HepG2 (cell line): ENCODE results near the gene ZNF74. TPM values are rescaled to one million over a fixed set of nuclear protein-coding genes. Genes with fewer than 3 reads are reported as not detected.

Experiments used
- ARNT2 ChIP-seq: sonication (generic); formaldehyde crosslinking; IDR thresholded peaks from 2 replicates; pipeline ENCODE4 v1.8.0; 2022; ENCODE audit warnings: mild to moderate bottlenecking, low read depth, missing genetic modification reagents, moderate library complexity
- HDAC1 ChIP-seq: sonication (generic); formaldehyde crosslinking; IDR thresholded peaks from 2 replicates; pipeline ENCODE4 v1.5.1; 2020; ENCODE audit warnings: mild to moderate bottlenecking, missing genetic modification reagents
- KDM2A ChIP-seq: sonication (generic); formaldehyde crosslinking; IDR thresholded peaks from 2 replicates; pipeline ENCODE4 v1.4.0; 2020; ENCODE audit warnings: low read depth, missing genetic modification reagents, borderline replicate concordance
- MYPOP ChIP-seq: sonication (generic); formaldehyde crosslinking; IDR thresholded peaks from 2 replicates; pipeline ENCODE4 v1.8.1; 2023; ENCODE audit warnings: mild to moderate bottlenecking, moderate library complexity, missing genetic modification reagents
- PAX8 ChIP-seq: sonication (generic); formaldehyde crosslinking; IDR thresholded peaks from 2 replicates; pipeline ENCODE4 v1.8.0; 2022; ENCODE audit warnings: mild to moderate bottlenecking, missing genetic modification reagents, borderline replicate concordance
- REST ChIP-seq, 2 experiments: IDR thresholded peaks; 2 replicates each; pipeline ENCODE4 v1.6.1; 2011 to 2012; ENCODE audit warnings: low read length in 2 of 2, borderline replicate concordance in 1 of 2, low read depth in 1 of 2, mild to moderate bottlenecking in 1 of 2, moderate library complexity in 1 of 2
- SCMH1 ChIP-seq: sonication (generic); formaldehyde crosslinking; IDR thresholded peaks from 2 replicates; pipeline ENCODE4 v1.9.0; 2021; ENCODE audit warnings: missing genetic modification reagents, mild to moderate bottlenecking, borderline replicate concordance
- SRSF4 ChIP-seq: fragments of 200-400 bp; formaldehyde crosslinking; IDR thresholded peaks from one replicate; pipeline ENCODE4 v1.6.1; 2018; ENCODE audit warnings: mild to moderate bottlenecking, low read depth, low read length, moderate library complexity; ENCODE audit not compliant: poor library complexity, severe bottlenecking
- TRIM24 ChIP-seq: sonication (generic); formaldehyde crosslinking; IDR thresholded peaks from 2 replicates; pipeline ENCODE4 v1.8.0; 2022; ENCODE audit warnings: mild to moderate bottlenecking, missing genetic modification reagents
- ZIK1 ChIP-seq: sonication (generic); formaldehyde crosslinking; IDR thresholded peaks from 2 replicates; pipeline ENCODE4 v1.5.0; 2020; ENCODE audit warnings: mild to moderate bottlenecking, low read depth, missing genetic modification reagents, borderline replicate concordance
- ZNF326 ChIP-seq: sonication (generic); formaldehyde crosslinking; IDR thresholded peaks from 2 replicates; pipeline ENCODE4 v1.4.0; 2020; ENCODE audit warnings: missing genetic modification reagents, borderline replicate concordance
- ZNF704 ChIP-seq: sonication (generic); formaldehyde crosslinking; IDR thresholded peaks from 2 replicates; pipeline ENCODE4 v1.8.1; 2023; ENCODE audit warnings: mild to moderate bottlenecking, inconsistent platforms, moderate library complexity, missing genetic modification reagents, borderline replicate concordance
- ZNF784 ChIP-seq: sonication (generic); formaldehyde crosslinking; IDR thresholded peaks from 2 replicates; pipeline ENCODE4 v1.5.1; 2020; ENCODE audit warnings: missing genetic modification reagents, mild to moderate bottlenecking, borderline replicate concordance
- polyA plus RNA-seq, 8 experiments: library from polyadenylated mRNA; depleted of rRNA in 3 of 8; stranded (reverse) in 7 of 8; unstranded in 1 of 8; fragments of >200 nt; fragmentation: Illumina TruSeq in 4 of 8; extraction: Trizol in 4 of 8; gene quantifications; 2 replicates each; pipeline versions ENCODE4 v1.2.1 to v1.2.3, GENCODE V29; 2011 to 2016; ENCODE audit warnings: low read depth in 4 of 8, missing spikeins in 1 of 8, mixed read lengths in 1 of 8; ENCODE audit not compliant: insufficient read depth in 1 of 8
- total RNA-seq, 5 experiments: library from RNA; depleted of rRNA; stranded (reverse); fragments of >200 nt; fragmentation: Illumina TruSeq; extraction: Trizol; gene quantifications; 2 replicates each; pipeline ENCODE4 v1.2.3, GENCODE V29; 2016; ENCODE audit warnings: low read depth in 1 of 5
- TF ChIP-seq, protein P1 (sequence below): sonication (generic); formaldehyde crosslinking; IDR thresholded peaks from 2 replicates; pipeline ENCODE4 v1.4.0; 2020; ENCODE audit warnings: missing genetic modification reagents, mild to moderate bottlenecking, borderline replicate concordance
- TF ChIP-seq, protein P2 (sequence below): sonication (generic); formaldehyde crosslinking; IDR thresholded peaks from 2 replicates; pipeline ENCODE4 v1.9.0; 2022; ENCODE audit warnings: missing genetic modification reagents, mild to moderate bottlenecking, borderline replicate concordance

The ZNF74 gene
- total and polyA plus RNA-seq, 2 of the 13 experiments (the other 11 are each of a cell fraction or from before 2014, with no cell fraction given): 6.3 to 9.1 TPM

DNA sequence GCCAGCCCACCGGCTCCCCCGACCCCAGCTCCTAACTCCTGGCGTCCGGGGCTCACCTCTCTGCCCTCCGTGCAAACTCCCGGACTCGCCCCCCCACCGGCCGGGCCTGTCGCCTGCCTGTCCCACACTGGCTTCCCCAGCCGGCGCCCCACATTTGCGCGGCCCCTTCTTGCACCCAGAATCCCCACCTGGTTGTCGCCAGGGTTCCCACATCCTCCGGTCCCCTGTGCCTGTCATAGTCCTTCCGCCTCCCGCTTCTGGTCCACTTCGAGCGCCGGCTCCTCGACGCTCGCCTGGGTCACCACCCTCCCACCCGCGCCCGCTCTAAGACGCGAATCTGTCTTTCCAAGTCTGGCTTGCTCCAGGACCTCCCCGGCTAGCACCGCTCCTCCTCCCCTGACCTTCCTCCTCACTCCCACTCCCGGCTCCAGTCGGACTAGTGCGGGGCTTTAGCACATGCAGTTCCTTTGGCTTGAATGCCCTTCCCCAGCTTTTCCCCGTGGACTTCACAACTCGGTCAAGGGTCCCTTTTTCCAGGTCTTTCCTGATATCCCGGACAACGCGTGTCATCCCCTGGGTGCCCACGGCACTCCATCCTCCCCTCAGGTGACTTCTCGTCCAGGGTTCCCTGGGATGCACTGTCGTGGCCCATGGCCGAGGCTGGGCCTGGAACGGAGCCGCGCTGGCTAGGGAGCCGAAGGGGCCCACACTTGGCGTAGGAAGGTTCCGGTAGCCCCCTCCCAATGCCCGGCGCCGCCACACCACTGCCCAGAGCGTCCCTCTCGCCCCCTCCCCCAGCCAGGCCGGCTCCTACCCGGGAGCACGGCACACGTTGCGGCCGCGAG lies 43.0 kb downstream of the ZNF74 start (continued):
- TF ChIP-seq TRIM24 (CRISPR knock-in tag): no peak
- TF ChIP-seq, protein P1, sequence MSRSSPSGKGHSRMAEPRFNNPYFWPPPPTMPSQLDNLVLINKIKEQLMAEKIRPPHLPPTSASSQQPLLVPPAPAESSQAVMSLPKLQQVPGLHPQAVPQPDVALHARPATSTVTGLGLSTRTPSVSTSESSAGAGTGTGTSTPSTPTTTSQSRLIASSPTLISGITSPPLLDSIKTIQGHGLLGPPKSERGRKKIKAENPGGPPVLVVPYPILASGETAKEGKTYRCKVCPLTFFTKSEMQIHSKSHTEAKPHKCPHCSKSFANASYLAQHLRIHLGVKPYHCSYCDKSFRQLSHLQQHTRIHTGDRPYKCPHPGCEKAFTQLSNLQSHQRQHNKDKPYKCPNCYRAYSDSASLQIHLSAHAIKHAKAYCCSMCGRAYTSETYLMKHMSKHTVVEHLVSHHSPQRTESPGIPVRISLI (CRISPR knock-in tag): no peak
- no peak for TF ChIP-seq REST (IDR thresholded peaks at IDR 0.05; ENCODE audit: borderline replicate concordance in 1 of 2, low read depth in 1 of 2, low read length in 2 of 2)
- TF ChIP-seq MYPOP (CRISPR knock-in tag): no peak
- TF ChIP-seq ZNF784: no peak
- no peak for TF ChIP-seq ZIK1
- TF ChIP-seq, protein P2, sequence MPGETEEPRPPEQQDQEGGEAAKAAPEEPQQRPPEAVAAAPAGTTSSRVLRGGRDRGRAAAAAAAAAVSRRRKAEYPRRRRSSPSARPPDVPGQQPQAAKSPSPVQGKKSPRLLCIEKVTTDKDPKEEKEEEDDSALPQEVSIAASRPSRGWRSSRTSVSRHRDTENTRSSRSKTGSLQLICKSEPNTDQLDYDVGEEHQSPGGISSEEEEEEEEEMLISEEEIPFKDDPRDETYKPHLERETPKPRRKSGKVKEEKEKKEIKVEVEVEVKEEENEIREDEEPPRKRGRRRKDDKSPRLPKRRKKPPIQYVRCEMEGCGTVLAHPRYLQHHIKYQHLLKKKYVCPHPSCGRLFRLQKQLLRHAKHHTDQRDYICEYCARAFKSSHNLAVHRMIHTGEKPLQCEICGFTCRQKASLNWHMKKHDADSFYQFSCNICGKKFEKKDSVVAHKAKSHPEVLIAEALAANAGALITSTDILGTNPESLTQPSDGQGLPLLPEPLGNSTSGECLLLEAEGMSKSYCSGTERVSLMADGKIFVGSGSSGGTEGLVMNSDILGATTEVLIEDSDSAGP (CRISPR knock-in tag): peak; percentile 29; the same call in 1 of the 2 replicates
- peak; percentile 36; the same call in 1 of the 2 replicates for TF ChIP-seq KDM2A (CRISPR knock-in tag)
- TF ChIP-seq PAX8: no peak
- peak; percentile 34 for TF ChIP-seq HDAC1 (CRISPR knock-in tag)
- TF ChIP-seq ZNF326 (CRISPR knock-in tag): no peak
- TF ChIP-seq SCMH1 (CRISPR knock-in tag): no peak
- TF ChIP-seq ZNF704: no peak
- no peak for TF ChIP-seq ARNT2 (CRISPR knock-in tag)
- no peak for TF ChIP-seq SRSF4
